ENCODE data around the gene GABRA5.
"Not testable (repeated sequence)": the region's sequence is repeated elsewhere in the genome, so short reads cannot be mapped to it uniquely, and the experiment has no call there.

The GABRA5 gene

GRCh38 chr15:26879706-26880105 is 12.8 kb downstream of the GABRA5 start:
- DNase-seq, result peak; percentile 42

- no peak for DNase-seq
These were observed 15.2 kb downstream of the GABRA5 start for GRCh38 chr15:26882112-26882511.

GRCh38 chr15:26882616-26883365 is 15.9 kb downstream of the GABRA5 start:
- DNase-seq, result no peak

- no peak for DNase-seq
These were observed 16.6 kb downstream of the GABRA5 start for GRCh38 chr15:26883466-26883865.

GRCh38 chr15:26886566-26886965 is 19.7 kb downstream of the GABRA5 start:
- no peak for DNase-seq

GRCh38 chr15:26887926-26888666 is 21.2 kb downstream of the GABRA5 start:
- DNase-seq, result no peak

GRCh38 chr15:26888761-26889160 is 21.9 kb downstream of the GABRA5 start:
- DNase-seq, result no peak

GRCh38 chr15:26889298-26889898 is 22.5 kb downstream of the GABRA5 start:
- DNase-seq, result no peak

GRCh38 chr15:26890451-26890850 is 23.6 kb downstream of the GABRA5 start:
- no peak for DNase-seq

- no peak for DNase-seq
These were observed 24.1 kb downstream of the GABRA5 start for GRCh38 chr15:26890988-26891387.

GRCh38 chr15:26891448-26892181 is 24.8 kb downstream of the GABRA5 start:
- DNase-seq, result no peak

- no peak for DNase-seq
These were observed 25.3 kb downstream of the GABRA5 start for GRCh38 chr15:26892182-26892518.

GRCh38 chr15:26892678-26893077 is 25.8 kb downstream of the GABRA5 start:
- no peak for DNase-seq

GRCh38 chr15:26893351-26894065 is 26.6 kb downstream of the GABRA5 start:
- no peak for DNase-seq

GRCh38 chr15:26894181-26894580 is 27.3 kb downstream of the GABRA5 start:
- DNase-seq, result no peak

- DNase-seq, result not testable (repeated sequence)
These were observed 28.5 kb downstream of the GABRA5 start for GRCh38 chr15:26895346-26895745.

GRCh38 chr15:26899658-26900057 is 32.8 kb downstream of the GABRA5 start:
- DNase-seq, result no peak

- no peak for DNase-seq
These were observed 34.2 kb downstream of the GABRA5 start for GRCh38 chr15:26901041-26901440.

- DNase-seq, result no peak
These were observed 43.9 kb downstream of the GABRA5 start for GRCh38 chr15:26910715-26911114.

GRCh38 chr15:26921433-26921832 is 54.6 kb downstream of the GABRA5 start:
- DNase-seq, result no peak

GRCh38 chr15:26926081-26926480 is 59.2 kb downstream of the GABRA5 start:
- no peak for DNase-seq

GRCh38 chr15:26928051-26928450 is 61.2 kb downstream of the GABRA5 start:
- DNase-seq, result no peak

GRCh38 chr15:26929588-26929987 is 62.7 kb downstream of the GABRA5 start:
- DNase-seq, result no peak
